IPS DF 6.9 (cell line): ENCODE data around the gene CDC42SE2.
"Not testable (repeated sequence)": the region's sequence is repeated elsewhere in the genome, so short reads cannot be mapped to it uniquely, and the experiment has no call there.

ENCODE experiments used
- DNase-seq: peaks from one replicate; pipeline ENCODE4 v3.0.0-alpha.2; 2013; ENCODE audit warnings: low read depth, low spot score
- H3K27ac ChIP-seq: one replicate; pipeline ENCODE4 v1.5.1; 2013; ENCODE audit warnings: low read length, control low read depth
- H3K27me3 ChIP-seq: 2 replicates; pipeline ENCODE4 v1.6.1; 2013; ENCODE audit warnings: mild to moderate bottlenecking, low read length; ENCODE audit not compliant: control insufficient read depth, insufficient read depth
- H3K36me3 ChIP-seq: 2 replicates; pipeline ENCODE4 v1.6.1; 2013; ENCODE audit warnings: low read length; ENCODE audit not compliant: control insufficient read depth, insufficient read depth
- H3K4me1 ChIP-seq: 2 replicates; pipeline ENCODE4 v1.6.1; 2013; ENCODE audit warnings: low read length; ENCODE audit not compliant: control insufficient read depth, insufficient read depth
- H3K4me3 ChIP-seq: 2 replicates; pipeline ENCODE4 v1.5.1; 2013; ENCODE audit warnings: mild to moderate bottlenecking, low read length
- H3K9me3 ChIP-seq: 2 replicates; pipeline ENCODE4 v1.6.1; 2013; ENCODE audit warnings: low read length, inconsistent platforms; ENCODE audit not compliant: control insufficient read depth, insufficient read depth
- WGBS: extraction: QIAGEN DNeasy Blood & Tissue Kit; methylation state at CpG from one replicate; pipeline ENCODE4 v1.1.7; 2013; ENCODE audit warnings: mixed read lengths, missing lambda C conversion rate; ENCODE audit not compliant: insufficient read length, insufficient coverage; 5-methylcytosine and 5-hydroxymethylcytosine counted together

CDC42SE2 gene

GRCh38 chr5:131387255-131387654 is 123.4 kb downstream of the CDC42SE2 start:
- Histone ChIP-seq H3K27ac (no peak overlapping the region), H3K36me3 (no peaks in the 10 kb centered on the region), H3K4me1 (no peaks in the 10 kb centered on the region), H3K27me3 (no peaks in the 10 kb centered on the region), H3K4me3 (no peak overlapping the region), H3K9me3 (no peaks in the 10 kb centered on the region)
- no CpG with 5 or more reads among the region's 6 CpGs for WGBS
- DNase-seq: no peak

GRCh38 chr5:131389096-131389868 is 125.4 kb downstream of the CDC42SE2 start:
- Histone ChIP-seq H3K36me3 (no peaks in the 10 kb centered on the region; the same call in 1 of the 2 replicates), H3K4me3 (no peak overlapping the region), H3K9me3 (no peaks in the 10 kb centered on the region), H3K4me1 (no peaks in the 10 kb centered on the region), H3K27ac (no peak overlapping the region), H3K27me3 (no peaks in the 10 kb centered on the region)
- WGBS: no CpG with 5 or more reads among the region's 4 CpGs
- no peak for DNase-seq

- H3K4me3 ChIP-seq: no peak overlapping the region
- H3K27me3 ChIP-seq: no peaks in the 10 kb centered on the region
- no peak overlapping the region for H3K27ac ChIP-seq
- H3K9me3 ChIP-seq: no peaks in the 10 kb centered on the region
- H3K4me1 ChIP-seq: no peaks in the 10 kb centered on the region
- no peak for DNase-seq
- H3K36me3 ChIP-seq: no peaks in the 10 kb centered on the region; the same call in 1 of the 2 replicates
- no CpG with 5 or more reads among the region's 1 CpG for WGBS
Observed at GRCh38 chr5:131389869-131390265, 126.0 kb downstream of the CDC42SE2 start.

- DNase-seq: no peak
- no peaks in the 10 kb centered on the region for H3K9me3 ChIP-seq
- no peaks in the 10 kb centered on the region for H3K27me3 ChIP-seq
- WGBS: no CpG with 5 or more reads among the region's 5 CpGs
- no peaks in the 10 kb centered on the region for H3K4me1 ChIP-seq
- no peaks in the 10 kb centered on the region; the same call in 1 of the 2 replicates for H3K36me3 ChIP-seq
- no peak overlapping the region for H3K27ac ChIP-seq
- H3K4me3 ChIP-seq: no peak overlapping the region
Observed at GRCh38 chr5:131392466-131393095, 128.7 kb downstream of the CDC42SE2 start.

- no peak overlapping the region for H3K27ac ChIP-seq
- no peaks in the 10 kb centered on the region for H3K27me3 ChIP-seq
- H3K4me1 ChIP-seq: no peaks in the 10 kb centered on the region
- H3K4me3 ChIP-seq: no peak overlapping the region
- WGBS: no CpG with 5 or more reads among the region's 5 CpGs
- H3K9me3 ChIP-seq: no peaks in the 10 kb centered on the region
- no peaks in the 10 kb centered on the region; the same call in 1 of the 2 replicates for H3K36me3 ChIP-seq
- DNase-seq: no peak
Observed at GRCh38 chr5:131393498-131393968, 129.7 kb downstream of the CDC42SE2 start.

- Histone ChIP-seq H3K27ac (no peak overlapping the region), H3K9me3 (no peaks in the 10 kb centered on the region), H3K4me1 (no peaks in the 10 kb centered on the region), H3K27me3 (no peaks in the 10 kb centered on the region), H3K4me3 (no peak overlapping the region), H3K36me3 (no peaks in the 10 kb centered on the region; the same call in 1 of the 2 replicates)
- DNase-seq: no peak
- no CpG with 5 or more reads among the region's 4 CpGs for WGBS
Observed at GRCh38 chr5:131394128-131394527, 130.3 kb downstream of the CDC42SE2 start.

GRCh38 chr5:131396015-131396414 is 132.2 kb downstream of the CDC42SE2 start:
- no peaks in the 10 kb centered on the region for H3K4me1 ChIP-seq
- no peak for DNase-seq
- no peaks in the 10 kb centered on the region for H3K27me3 ChIP-seq
- no peaks in the 10 kb centered on the region; the same call in 1 of the 2 replicates for H3K36me3 ChIP-seq
- no peak overlapping the region for H3K27ac ChIP-seq
- no CpG with 5 or more reads among the region's 3 CpGs for WGBS
- H3K4me3 ChIP-seq: no peak overlapping the region
- no peaks in the 10 kb centered on the region for H3K9me3 ChIP-seq

GRCh38 chr5:131396630-131397273 is 132.9 kb downstream of the CDC42SE2 start:
- no peaks in the 10 kb centered on the region; the same call in 1 of the 2 replicates for H3K36me3 ChIP-seq
- no peak overlapping the region for H3K4me3 ChIP-seq
- no peak for DNase-seq
- WGBS: no CpG with 5 or more reads among the region's 5 CpGs
- no peaks in the 10 kb centered on the region for H3K9me3 ChIP-seq
- no peaks in the 10 kb centered on the region for H3K27me3 ChIP-seq
- H3K4me1 ChIP-seq: no peaks in the 10 kb centered on the region
- H3K27ac ChIP-seq: no peak overlapping the region

GRCh38 chr5:131399007-131399406 is 135.2 kb downstream of the CDC42SE2 start:
- not testable (repeated sequence) for H3K36me3 ChIP-seq, H3K9me3 ChIP-seq

GRCh38 chr5:131400585-131400984 is 136.7 kb downstream of the CDC42SE2 start:
- WGBS: no CpG with 5 or more reads among the region's 3 CpGs
- H3K27me3 ChIP-seq: no peaks in the 10 kb centered on the region
- no peak for DNase-seq
- no peaks in the 10 kb centered on the region for H3K36me3 ChIP-seq
- H3K4me3 ChIP-seq: no peak overlapping the region
- H3K9me3 ChIP-seq: no peaks in the 10 kb centered on the region
- no peaks in the 10 kb centered on the region for H3K4me1 ChIP-seq
- no peak overlapping the region for H3K27ac ChIP-seq

More at GRCh38 chr5:131399007-131399406, 135.2 kb downstream of the CDC42SE2 start:
- not testable (repeated sequence) for H3K27me3 ChIP-seq, H3K4me3 ChIP-seq, DNase-seq, H3K27ac ChIP-seq, H3K4me1 ChIP-seq
- WGBS: no CpG with 5 or more reads among the region's 6 CpGs
